Activated gamma-delta T cell treated with Interleukin-2 at 50 U/mL for 16 hours (primary cell): ENCODE measurements around the gene DNMT1.

ENCODE experiments used
- DNase-seq: peaks from one replicate; pipeline ENCODE4 v3.0.0-alpha.2; 2020

The DNMT1 gene

DNA sequence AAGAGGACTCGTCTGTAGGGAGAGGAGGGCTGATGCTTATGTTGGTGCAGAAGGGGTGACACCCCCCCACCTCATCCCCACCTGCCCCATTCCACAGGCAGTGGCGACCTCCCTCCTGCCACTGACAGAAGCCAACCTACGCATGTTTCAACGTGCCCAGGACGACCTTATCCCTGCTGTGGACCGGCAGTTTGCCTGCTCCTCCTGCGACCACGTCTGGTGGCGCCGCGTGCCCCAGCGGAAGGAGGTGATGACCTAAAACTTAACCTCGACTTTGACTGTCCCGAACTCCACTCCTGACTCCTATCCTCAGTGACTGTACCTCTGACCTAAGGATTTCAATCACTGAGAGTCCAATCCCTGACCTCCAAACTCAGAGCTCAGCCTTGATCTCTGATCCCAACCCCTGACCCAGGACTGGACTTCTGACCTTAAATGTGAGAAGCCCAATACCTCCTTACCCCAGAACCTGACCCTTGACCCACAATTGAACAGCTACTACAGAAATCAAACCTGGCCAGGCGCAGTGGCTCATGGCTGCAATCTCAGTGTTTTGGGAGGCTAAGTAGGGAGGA, 104.9 kb downstream of the DNMT1 start:
- no peak for DNase-seq

DNA sequence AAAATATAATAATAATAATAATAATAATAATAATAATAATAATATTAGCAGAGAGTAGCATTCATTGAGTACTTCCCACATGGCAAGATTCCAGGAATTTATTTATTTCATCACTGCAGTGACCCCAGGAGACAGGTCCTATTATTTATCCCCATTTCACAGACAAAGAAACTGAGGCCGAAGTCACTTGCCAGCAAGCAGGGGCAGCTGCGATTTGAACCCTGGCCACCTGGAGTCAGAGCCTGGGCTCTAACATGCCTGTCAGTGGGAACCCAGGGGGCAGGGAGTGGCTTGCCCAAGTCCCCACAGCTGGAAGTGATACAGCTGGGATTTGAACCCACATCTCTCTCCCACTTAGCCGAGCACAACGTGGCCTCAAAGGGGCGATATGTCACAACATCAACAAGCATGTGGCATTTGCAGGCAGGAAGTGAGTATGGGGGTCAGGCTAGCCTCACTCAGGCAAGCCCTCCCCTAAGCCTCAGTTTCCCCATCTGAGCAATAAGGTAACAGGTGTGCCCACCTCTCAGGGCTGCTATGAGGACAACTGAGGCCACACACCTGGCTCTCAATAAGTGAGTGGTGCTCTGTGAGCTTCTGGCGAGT, 105.7 kb downstream of the DNMT1 start:
- no peak for DNase-seq

DNA sequence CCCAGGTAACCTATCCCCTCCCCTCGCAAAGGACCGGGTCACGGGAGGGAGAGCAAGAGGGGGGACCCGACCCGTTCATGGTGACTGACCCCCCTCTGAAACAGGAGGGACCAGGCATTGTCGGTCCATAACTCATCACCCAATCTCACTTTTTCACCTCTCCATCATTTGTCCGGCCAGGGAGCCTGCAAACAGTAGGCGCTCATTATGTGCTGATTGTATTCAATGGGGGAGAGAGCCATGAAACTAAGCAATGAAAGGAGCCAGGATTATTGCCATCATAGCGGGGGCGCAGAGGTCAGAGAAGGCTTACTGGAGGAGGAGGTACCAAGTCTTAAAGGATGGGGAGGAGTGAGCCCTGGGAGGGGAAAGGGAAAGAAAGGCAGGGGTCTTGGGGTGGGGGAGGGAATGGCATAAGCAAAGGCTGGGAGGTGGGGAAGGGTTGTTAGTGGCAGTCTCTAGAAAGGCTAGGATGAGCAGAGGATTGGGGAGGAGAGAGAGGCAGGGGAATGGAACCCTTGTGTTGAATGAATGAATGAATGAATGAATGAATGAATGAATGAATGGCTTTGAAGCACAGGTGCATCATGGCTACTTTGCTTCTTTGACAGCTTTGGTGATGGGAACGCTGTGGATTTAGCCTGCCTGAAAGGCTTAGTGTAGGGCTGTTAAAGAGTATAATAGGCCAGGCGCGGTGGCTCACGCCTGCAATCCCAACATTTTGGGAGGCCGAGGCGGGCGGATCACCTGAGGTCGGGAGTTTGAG, 107.3 kb downstream of the DNMT1 start:
- DNase-seq: no peak

GRCh38 chr19:10086591-10087192, 108.1 kb downstream of the DNMT1 start:
- DNase-seq: peak; percentile 32

DNA sequence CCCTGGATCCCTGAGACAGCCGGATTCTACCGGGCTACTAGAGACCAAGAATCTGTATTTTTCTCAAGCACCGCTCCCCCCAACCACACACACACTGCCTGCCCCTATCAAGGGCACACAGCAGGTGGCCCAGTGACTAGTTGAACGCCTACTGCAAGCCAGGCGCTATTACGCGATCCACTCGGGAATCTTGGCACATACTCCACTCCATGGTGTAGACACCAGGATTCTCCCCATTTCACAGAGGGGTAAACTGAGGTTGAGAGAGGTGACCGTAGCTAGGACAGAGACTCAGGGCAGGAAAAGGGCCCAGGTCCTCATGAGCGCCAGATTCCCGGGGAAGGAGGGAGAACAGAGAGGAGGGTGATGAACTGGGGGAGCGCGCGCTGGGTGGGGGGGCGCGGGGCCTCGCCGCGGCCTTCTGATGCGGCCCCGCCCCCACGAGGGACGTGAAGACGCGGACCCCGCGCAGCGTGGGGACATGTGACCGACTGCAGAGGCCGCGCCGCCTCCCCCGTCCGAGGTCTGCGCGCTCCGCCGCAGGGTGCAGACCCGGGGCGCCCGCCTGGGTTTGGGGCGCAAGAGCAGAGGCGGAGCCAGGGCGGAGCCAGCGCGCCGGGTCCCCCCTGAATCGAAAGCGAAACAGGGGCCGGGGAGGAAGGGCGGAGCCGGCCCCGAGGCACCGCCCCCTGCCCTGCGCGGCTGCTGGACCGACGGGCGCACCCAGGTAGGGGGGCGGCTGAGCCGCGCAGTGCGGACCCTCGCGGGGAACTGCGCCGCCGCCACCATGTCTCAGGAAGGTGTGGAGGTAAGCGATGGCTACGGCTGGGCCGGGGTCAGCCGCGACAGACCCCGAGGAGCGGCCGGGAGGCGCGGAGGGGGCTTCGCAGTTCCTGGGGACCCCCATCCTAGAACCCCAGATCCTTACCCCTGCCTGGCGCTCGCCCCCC, 108.8 kb downstream of the DNMT1 start, which contains the start of gene SHFL:
Gene SHFL, plus strand, starts transcription at position 677 of the 950 bp plus-strand sequence. Its CDS starts 111 bp downstream, at position 788.
- DNase-seq: peak; percentile 77

DNA sequence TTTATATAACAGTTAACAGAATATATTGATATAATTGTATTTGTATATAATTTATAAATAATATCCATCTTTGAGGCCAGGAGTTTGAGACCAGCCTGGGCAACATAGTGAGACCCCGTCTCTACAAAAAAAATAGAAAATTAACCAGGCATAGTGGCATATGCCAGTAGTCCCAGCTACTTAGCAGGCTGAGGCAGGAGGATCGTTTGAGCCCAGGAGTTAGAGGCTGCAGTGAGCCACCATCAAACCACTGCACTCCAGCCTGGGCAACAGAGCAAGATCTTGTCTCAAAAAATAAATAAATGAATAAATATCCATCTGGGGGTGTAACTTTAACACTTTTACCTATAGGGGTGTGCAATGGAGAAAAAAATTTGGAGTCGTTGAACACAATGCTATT, 110.0 kb downstream of the DNMT1 start:
- no peak for DNase-seq

DNA sequence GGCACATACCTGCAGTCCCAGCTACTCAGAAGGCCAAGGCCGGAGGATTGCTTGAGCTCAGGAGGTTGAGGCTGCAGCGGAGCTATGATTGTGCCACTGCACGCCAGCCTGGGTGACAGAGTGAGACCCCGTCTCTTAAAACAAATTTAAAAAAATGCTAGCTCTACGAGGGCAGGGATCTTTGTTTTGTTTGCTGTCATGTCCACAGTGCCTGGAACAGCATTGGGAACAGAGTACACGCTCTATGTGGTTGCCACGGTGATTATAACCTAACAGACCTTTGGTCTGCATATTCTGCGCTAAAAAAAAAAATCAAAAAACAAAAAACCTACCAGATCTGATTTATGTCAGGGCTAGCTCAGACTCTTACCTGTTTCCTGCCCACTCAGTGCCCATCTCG, 110.8 kb downstream of the DNMT1 start:
- no peak for DNase-seq
